HepG2 (cell line): ENCODE measurements around the gene ITGAE. TPM values are rescaled to one million over a fixed set of nuclear protein-coding genes. Genes with fewer than 3 reads are reported as not detected.

ENCODE experiments used
- ATAC-seq: fragments of 200-7000 bp; cut with Tn5 transposase; 3 replicates; pipeline ENCODE4 v1.9.1; 2020; ENCODE audit warnings: mild to moderate bottlenecking, moderate library complexity
- BruUV-seq: library from RNA; stranded (reverse); fragments of 400-500 nt; replicated peaks from 2 replicates; lab custom pipeline; 2021; lab: Mats Ljungman, UMichigan
- CTCF ChIA-PET: fragments of 300-600 bp; formaldehyde crosslinking; extraction: SDS; loops from one replicate; lab custom pipeline; 2021; ENCODE audit warnings: low total read pairs, inconsistent platforms, low intra/inter-chr PET ratio; lab: Yijun Ruan, JAX
- POLR2A ChIA-PET: fragments of 350-600 bp; sonication (Branson Sonifier 250); formaldehyde crosslinking; loops from one replicate; lab custom pipeline; 2020; ENCODE audit warnings: antibody characterized with exemption, inconsistent platforms; lab: Yijun Ruan, JAX
- DNase-seq: peaks from one replicate; pipeline ENCODE4 v3.0.0-alpha.2; 2015; ENCODE audit warnings: low spot score
- FAIRE-seq: peaks from 3 replicates; lab custom pipeline; 2011; peaks lifted over from hg19 to GRCh38; lab: Jason Lieb, UNC
- H2AFZ ChIP-seq: one replicate; pipeline ENCODE4 v1.6.1; 2011; ENCODE audit warnings: low read length, inconsistent platforms
- H3K27ac ChIP-seq: fragments of 300-600 bp; 3 replicates; pipeline ENCODE4 v1.8.0; 2011; ENCODE audit warnings: mixed run types, mild to moderate bottlenecking, mixed read lengths, low read length, inconsistent platforms; ENCODE audit not compliant: insufficient read depth; ENCODE audit errors: extremely low read length
- H3K27me3 ChIP-seq, 2 experiments: fragments of 200-600 bp in 1 of 2; 2 replicates in 1 of 2; 3 replicates in 1 of 2; pipeline versions ENCODE4 v1.6.0 to v1.8.0; 2011; ENCODE audit warnings: low read length in 2 of 2, mild to moderate bottlenecking in 2 of 2, moderate library complexity in 2 of 2, inconsistent platforms in 1 of 2; ENCODE audit not compliant: insufficient read depth in 2 of 2, control insufficient read depth in 1 of 2
- H3K36me3 ChIP-seq, 2 experiments: fragments of 200-600 bp in 1 of 2; replicated peaks in 1 of 2; 2 replicates in 1 of 2; 3 replicates in 1 of 2; pipeline versions ENCODE4 v1.5.1 to v1.8.0; 2011; ENCODE audit warnings: low read length in 2 of 2, inconsistent platforms in 1 of 2; ENCODE audit not compliant: insufficient read depth in 2 of 2, control insufficient read depth in 1 of 2
- H3K4me1 ChIP-seq: 2 replicates; pipeline ENCODE4 v1.5.1; 2012; ENCODE audit warnings: low read length, inconsistent platforms; ENCODE audit not compliant: insufficient read depth
- H3K4me2 ChIP-seq: 2 replicates; pipeline ENCODE4 v1.6.0; 2011; ENCODE audit warnings: low read depth, low read length, inconsistent platforms
- H3K4me3 ChIP-seq, 3 experiments: fragments of 200-600 bp in 1 of 3; sonication (generic), shearing (Covaris generic) in 1 of 3; replicated peaks in 1 of 3; 2 replicates each; pipeline ENCODE4 v1.5.1; 2011 to 2016; ENCODE audit warnings: low read length in 3 of 3, inconsistent platforms in 2 of 3, low read depth in 2 of 3, mild to moderate bottlenecking in 2 of 3, control low read depth in 1 of 3, mixed read lengths in 1 of 3; ENCODE audit not compliant: insufficient read depth in 1 of 3
- H3K79me2 ChIP-seq: one replicate; pipeline ENCODE4 v1.6.1; 2011; ENCODE audit warnings: low read length, inconsistent platforms; ENCODE audit not compliant: insufficient read depth
- H3K9ac ChIP-seq: 2 replicates; pipeline ENCODE4 v1.6.0; 2011; ENCODE audit warnings: mild to moderate bottlenecking, low read depth, low read length, inconsistent platforms; ENCODE audit not compliant: insufficient read depth
- H3K9me3 ChIP-seq: 2 replicates; pipeline ENCODE4 v1.5.1; 2012; ENCODE audit warnings: mild to moderate bottlenecking, low read length
- H4K20me1 ChIP-seq: 2 replicates; pipeline ENCODE4 v1.6.0; 2011; ENCODE audit warnings: inconsistent platforms, mild to moderate bottlenecking, low read length, moderate library complexity; ENCODE audit not compliant: insufficient read depth
- DNMT3B ChIP-seq: conservative IDR thresholded peaks from 2 replicates; pipeline ENCODE4 v1.6.1; 2016; ENCODE audit warnings: missing biosample characterization, control low read depth
- HOXD1 ChIP-seq: sonication (generic); formaldehyde crosslinking; IDR thresholded peaks from 2 replicates; pipeline ENCODE4 v1.5.0; 2020; ENCODE audit warnings: missing genetic modification reagents
- MZF1 ChIP-seq: sonication (generic); formaldehyde crosslinking; IDR thresholded peaks from 2 replicates; pipeline ENCODE4 v1.8.1; 2023; ENCODE audit warnings: mild to moderate bottlenecking, missing genetic modification reagents, borderline replicate concordance
- ZBTB8A ChIP-seq: sonication (generic); formaldehyde crosslinking; IDR thresholded peaks from 2 replicates; pipeline ENCODE4 v1.4.0; 2020; ENCODE audit warnings: mild to moderate bottlenecking, low read depth, missing genetic modification reagents, borderline replicate concordance
- ZNF263 ChIP-seq: sonication (generic); formaldehyde crosslinking; IDR thresholded peaks from 2 replicates; pipeline ENCODE4 v1.4.0; 2020; ENCODE audit warnings: missing genetic modification reagents
- WGBS: methylation state at CpG from one replicate; pipeline ENCODE4 v1.1.6; 2017; ENCODE audit warnings: low lambda C conversion rate; 5-methylcytosine and 5-hydroxymethylcytosine counted together
- in situ Hi-C: cut with HindIII; loops from 2 replicates; pipeline ENCODE4 v1.10.0; 2017; ENCODE audit warnings: low pct_unique_long_range_greater_than_20kb; ENCODE audit not compliant: extremely low pct_ligation_motif_present
- intact Hi-C: fragments of 100-400 bp; cut with micrococcal nuclease; formaldehyde crosslinking; loops from one replicate; pipeline ENCODE4 v1.10.0; 2022; ENCODE audit not compliant: unreplicated experiment
- polyA plus RNA-seq, 8 experiments: library from polyadenylated mRNA; depleted of rRNA in 3 of 8; stranded (reverse) in 7 of 8; unstranded in 1 of 8; fragments of >200 nt; fragmentation: Illumina TruSeq in 4 of 8; extraction: Trizol in 4 of 8; gene quantifications; 2 replicates each; pipeline versions ENCODE4 v1.2.1 to v1.2.3, GENCODE V29; 2011 to 2016; ENCODE audit warnings: low read depth in 4 of 8, missing spikeins in 1 of 8, mixed read lengths in 1 of 8; ENCODE audit not compliant: insufficient read depth in 1 of 8
- total RNA-seq, 5 experiments: library from RNA; depleted of rRNA; stranded (reverse); fragments of >200 nt; fragmentation: Illumina TruSeq; extraction: Trizol; gene quantifications; 2 replicates each; pipeline ENCODE4 v1.2.3, GENCODE V29; 2016; ENCODE audit warnings: low read depth in 1 of 5
- TF ChIP-seq, protein P1 (sequence below): sonication (generic); formaldehyde crosslinking; IDR thresholded peaks from 2 replicates; pipeline ENCODE4 v1.9.0; 2021; ENCODE audit warnings: mild to moderate bottlenecking, missing genetic modification reagents
- TF ChIP-seq, protein P2 (sequence below): sonication (generic); formaldehyde crosslinking; IDR thresholded peaks from 2 replicates; pipeline ENCODE4 v1.9.0; 2022; ENCODE audit warnings: low read depth, missing genetic modification reagents
- TF ChIP-seq, protein P3 (sequence below): IDR thresholded peaks from 2 replicates; pipeline ENCODE4 v1.6.1; 2016; ENCODE audit warnings: low read depth

ITGAE gene
- total and polyA plus RNA-seq, 2 of the 13 experiments (the other 11 are each of a cell fraction or from before 2014, with no cell fraction given), result 42.3 to 49.0 TPM

DNA sequence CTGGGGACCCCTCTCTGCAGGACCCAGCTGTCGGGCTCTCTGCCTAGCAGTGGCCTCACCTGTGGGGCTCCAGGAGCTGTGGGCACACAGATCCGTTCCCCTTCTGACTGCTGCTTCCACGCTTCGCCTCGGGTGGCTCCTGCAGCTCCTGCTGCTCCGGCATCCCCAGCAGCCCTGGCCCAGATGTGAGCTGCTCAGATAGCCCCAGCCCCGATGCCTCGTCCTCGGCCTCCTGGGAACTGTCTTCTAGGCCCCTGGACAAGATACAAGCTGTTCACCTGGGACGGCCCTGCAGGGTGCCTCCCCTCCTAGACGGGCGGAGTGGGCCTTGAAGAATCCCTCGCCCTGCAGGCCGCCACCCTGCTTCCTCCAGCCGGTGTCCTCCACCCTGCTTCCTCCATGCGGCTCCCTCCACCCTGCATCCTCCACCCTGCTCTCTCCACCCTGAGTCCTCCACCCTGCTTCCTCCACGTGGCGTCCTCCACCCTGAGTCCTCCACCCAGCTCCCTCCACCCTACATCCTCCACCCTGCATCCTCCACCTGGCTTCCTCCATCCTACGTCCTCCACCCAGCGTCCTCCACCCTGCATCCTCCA, 121.4 kb downstream of the ITGAE start:
- in situ Hi-C loops, result no loop called here
- 63% methylated on average over 10 of the region's 20 CpGs for WGBS
- no peaks in the 10 kb centered on the region for H3K79me2 ChIP-seq
- H3K27ac ChIP-seq, result no peak overlapping the region
- no peak overlapping the region for H3K4me3 ChIP-seq
- H4K20me1 ChIP-seq, result no peaks in the 10 kb centered on the region
- FAIRE-seq (no peak), ATAC-seq (no peak), DNase-seq (no peak)
- intact Hi-C loops, result loop anchor here (5.0 kb wide), 2 partner anchors 53 to 148 kb away; no protein-coding TSS in a partner anchor
- H3K4me2 ChIP-seq, result no peak overlapping the region
- ChIA-PET POLR2A (interaction anchor here (2.6 to 3.1 kb wide), 2 partner anchors 11 to 12 kb away, joined by 8 to 21 read pairs; partner anchors contain the start of genes EMC6 and TAX1BP3), CTCF (no interaction called here)
- no peak overlapping the region for H2AFZ ChIP-seq
- peaks cover 1 to 7% of the 10 kb centered on the region in 2 experiments; a peak in 3 of 5 replicates for H3K27me3 ChIP-seq
- TF ChIP-seq HOXD1 (CRISPR knock-in tag) (no peak), ZBTB8A (CRISPR knock-in tag) (no peak), MZF1 (CRISPR knock-in tag) (no peak), ZNF263 (CRISPR knock-in tag) (peak; percentile 72), DNMT3B (no peak)
- TF ChIP-seq, protein P1, sequence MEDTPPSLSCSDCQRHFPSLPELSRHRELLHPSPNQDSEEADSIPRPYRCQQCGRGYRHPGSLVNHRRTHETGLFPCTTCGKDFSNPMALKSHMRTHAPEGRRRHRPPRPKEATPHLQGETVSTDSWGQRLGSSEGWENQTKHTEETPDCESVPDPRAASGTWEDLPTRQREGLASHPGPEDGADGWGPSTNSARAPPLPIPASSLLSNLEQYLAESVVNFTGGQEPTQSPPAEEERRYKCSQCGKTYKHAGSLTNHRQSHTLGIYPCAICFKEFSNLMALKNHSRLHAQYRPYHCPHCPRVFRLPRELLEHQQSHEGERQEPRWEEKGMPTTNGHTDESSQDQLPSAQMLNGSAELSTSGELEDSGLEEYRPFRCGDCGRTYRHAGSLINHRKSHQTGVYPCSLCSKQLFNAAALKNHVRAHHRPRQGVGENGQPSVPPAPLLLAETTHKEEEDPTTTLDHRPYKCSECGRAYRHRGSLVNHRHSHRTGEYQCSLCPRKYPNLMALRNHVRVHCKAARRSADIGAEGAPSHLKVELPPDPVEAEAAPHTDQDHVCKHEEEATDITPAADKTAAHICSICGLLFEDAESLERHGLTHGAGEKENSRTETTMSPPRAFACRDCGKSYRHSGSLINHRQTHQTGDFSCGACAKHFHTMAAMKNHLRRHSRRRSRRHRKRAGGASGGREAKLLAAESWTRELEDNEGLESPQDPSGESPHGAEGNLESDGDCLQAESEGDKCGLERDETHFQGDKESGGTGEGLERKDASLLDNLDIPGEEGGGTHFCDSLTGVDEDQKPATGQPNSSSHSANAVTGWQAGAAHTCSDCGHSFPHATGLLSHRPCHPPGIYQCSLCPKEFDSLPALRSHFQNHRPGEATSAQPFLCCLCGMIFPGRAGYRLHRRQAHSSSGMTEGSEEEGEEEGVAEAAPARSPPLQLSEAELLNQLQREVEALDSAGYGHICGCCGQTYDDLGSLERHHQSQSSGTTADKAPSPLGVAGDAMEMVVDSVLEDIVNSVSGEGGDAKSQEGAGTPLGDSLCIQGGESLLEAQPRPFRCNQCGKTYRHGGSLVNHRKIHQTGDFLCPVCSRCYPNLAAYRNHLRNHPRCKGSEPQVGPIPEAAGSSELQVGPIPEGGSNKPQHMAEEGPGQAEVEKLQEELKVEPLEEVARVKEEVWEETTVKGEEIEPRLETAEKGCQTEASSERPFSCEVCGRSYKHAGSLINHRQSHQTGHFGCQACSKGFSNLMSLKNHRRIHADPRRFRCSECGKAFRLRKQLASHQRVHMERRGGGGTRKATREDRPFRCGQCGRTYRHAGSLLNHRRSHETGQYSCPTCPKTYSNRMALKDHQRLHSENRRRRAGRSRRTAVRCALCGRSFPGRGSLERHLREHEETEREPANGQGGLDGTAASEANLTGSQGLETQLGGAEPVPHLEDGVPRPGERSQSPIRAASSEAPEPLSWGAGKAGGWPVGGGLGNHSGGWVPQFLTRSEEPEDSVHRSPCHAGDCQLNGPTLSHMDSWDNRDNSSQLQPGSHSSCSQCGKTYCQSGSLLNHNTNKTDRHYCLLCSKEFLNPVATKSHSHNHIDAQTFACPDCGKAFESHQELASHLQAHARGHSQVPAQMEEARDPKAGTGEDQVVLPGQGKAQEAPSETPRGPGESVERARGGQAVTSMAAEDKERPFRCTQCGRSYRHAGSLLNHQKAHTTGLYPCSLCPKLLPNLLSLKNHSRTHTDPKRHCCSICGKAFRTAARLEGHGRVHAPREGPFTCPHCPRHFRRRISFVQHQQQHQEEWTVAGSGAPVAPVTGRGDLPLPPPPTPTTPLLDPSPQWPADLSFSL, result no peak
- TF ChIP-seq, protein P2, sequence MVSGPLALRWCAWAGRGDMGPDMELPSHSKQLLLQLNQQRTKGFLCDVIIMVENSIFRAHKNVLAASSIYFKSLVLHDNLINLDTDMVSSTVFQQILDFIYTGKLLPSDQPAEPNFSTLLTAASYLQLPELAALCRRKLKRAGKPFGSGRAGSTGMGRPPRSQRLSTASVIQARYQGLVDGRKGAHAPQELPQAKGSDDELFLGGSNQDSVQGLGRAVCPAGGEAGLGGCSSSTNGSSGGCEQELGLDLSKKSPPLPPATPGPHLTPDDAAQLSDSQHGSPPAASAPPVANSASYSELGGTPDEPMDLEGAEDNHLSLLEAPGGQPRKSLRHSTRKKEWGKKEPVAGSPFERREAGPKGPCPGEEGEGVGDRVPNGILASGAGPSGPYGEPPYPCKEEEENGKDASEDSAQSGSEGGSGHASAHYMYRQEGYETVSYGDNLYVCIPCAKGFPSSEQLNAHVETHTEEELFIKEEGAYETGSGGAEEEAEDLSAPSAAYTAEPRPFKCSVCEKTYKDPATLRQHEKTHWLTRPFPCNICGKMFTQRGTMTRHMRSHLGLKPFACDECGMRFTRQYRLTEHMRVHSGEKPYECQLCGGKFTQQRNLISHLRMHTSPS (CRISPR knock-in tag), result no peak
- TF ChIP-seq, protein P3, sequence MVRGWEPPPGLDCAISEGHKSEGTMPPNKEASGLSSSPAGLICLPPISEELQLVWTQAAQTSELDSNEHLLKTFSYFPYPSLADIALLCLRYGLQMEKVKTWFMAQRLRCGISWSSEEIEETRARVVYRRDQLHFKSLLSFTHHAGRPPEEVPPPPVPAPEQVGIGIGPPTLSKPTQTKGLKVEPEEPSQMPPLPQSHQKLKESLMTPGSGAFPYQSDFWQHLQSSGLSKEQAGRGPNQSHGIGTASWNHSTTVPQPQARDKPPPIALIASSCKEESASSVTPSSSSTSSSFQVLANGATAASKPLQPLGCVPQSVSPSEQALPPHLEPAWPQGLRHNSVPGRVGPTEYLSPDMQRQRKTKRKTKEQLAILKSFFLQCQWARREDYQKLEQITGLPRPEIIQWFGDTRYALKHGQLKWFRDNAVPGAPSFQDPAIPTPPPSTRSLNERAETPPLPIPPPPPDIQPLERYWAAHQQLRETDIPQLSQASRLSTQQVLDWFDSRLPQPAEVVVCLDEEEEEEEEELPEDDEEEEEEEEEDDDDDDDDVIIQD, result no peak
- H3K9ac ChIP-seq, result no peak overlapping the region
- H3K36me3 ChIP-seq, result no peaks in the 10 kb centered on the region
- no TSS peak for BruUV-seq
- peaks cover 16% of the 10 kb centered on the region for H3K4me1 ChIP-seq
- no peaks in the 10 kb centered on the region for H3K9me3 ChIP-seq
